ENCODE data around the gene CCL16.

Gene CCL16

DNA sequence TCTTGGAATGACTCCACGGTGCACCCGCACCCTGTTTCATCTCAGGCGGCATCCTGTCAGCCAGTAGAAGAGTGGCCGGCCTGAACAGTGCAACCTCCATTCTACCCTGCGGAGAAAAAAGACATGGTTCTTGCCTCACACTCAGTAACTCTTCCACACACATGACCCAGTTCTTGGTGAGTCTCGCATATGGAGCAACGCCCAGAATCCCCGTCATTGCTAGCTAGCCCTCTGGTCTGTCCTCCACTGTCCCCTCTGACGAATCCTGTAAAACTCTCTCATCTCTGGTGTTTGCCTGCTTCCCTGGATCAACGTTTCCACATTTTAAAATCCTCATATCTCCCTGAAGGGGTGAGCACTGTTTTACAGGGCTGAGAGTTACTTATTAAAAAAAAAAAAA, 46.5 kb downstream of the CCL16 start:
- DNase-seq (ENCODE audit: low read depth): no peak

DNA sequence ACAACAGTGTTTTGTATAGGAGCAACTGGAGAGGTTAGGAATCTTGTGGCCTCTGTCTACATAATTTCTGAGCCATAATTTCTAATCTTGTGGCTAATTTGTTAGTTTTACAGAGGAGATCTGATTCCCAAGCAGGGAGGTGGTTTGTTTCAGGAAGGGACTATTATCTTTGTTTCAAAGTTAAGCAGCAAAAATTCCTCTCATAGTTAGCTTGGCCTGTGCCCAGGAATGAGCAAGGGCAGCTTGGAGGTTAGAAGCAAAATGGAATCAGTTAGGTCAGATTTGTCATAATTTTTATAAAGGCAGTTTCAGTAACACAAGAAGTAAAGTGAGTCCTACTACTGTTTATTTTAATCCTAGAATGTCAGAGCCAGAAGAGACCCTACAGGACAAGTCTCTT, 48.7 kb downstream of the CCL16 start:
- no peak for DNase-seq (ENCODE audit: low read depth)

DNA sequence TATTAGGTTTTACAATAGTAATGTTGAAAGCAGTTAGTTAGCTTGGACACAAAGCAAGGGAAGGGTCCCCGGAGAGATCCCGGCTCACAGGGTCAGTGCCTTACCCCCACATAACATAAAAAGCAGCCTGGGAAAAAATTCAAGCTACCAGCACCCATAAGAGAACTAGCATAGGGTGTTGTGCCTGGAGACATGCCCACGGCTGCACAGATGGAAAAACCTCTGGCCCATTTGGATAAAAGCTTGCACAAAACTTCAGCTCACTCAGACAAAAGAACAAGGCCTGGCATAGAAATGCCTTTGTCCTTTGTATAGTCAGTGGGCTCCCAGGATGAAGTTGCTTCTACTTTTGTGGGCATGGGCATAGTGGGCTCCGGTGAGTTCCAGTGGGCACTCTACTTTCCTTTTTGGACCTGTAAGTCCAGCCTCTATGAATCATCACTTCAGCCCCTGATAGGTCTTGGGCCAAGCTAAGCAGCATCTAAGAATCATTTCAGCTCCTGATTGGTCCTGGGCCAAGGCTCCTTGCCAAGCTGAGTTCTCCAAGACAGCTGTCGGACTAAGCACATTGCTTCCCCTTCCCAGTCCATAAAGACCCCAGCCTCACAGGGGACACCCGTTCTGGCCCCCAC, 49.4 kb downstream of the CCL16 start:
- no peak for DNase-seq (ENCODE audit: low read depth)

DNA sequence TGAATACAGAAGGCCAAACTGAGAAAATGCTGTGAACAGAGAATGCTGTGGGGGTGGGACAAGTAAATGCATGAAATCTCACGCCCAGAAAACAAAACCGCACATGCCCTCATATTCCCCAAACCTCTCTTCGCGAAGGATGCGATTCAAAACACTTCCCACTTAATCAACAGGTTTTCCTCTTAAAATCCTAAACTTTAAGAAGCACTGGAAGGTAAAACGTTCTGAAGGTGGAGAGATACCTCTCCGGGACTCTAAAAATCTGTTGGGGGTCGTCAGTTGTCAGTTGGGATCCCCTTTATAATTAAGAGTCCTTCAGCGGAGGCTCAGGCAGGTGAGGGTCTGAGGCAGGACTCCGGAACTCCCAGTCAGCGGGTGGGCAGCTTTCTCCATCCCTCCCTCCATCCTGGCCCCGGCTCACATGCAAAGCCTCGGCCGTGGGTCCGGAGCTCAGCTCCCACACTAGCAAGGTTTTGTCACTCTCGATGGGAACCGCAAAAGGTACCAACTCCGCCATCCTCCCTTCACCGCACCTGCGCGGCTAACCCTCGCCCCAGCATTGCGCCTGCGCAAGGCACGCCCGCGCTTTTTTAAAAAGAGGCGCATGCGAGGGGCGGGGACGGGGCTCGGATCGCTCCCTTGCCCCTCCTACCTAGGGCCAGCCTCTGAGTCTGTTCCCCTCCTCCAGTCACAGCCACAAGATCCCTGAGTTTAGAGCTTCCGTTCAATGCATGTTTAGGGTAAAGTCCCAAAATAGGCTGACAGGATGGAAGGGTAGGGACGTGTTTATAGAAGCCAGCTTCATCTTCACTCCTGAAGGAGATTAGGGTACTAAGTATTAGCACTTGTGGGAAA, 50.9 kb downstream of the CCL16 start, which contains the start of gene RDM1:
TSS of gene RDM1 (minus strand) at position 563 of the 855 bp plus-strand sequence. CDS start at position 517, 46 bp downstream.
- peak; percentile 9 for DNase-seq (ENCODE audit: low read depth)

DNA sequence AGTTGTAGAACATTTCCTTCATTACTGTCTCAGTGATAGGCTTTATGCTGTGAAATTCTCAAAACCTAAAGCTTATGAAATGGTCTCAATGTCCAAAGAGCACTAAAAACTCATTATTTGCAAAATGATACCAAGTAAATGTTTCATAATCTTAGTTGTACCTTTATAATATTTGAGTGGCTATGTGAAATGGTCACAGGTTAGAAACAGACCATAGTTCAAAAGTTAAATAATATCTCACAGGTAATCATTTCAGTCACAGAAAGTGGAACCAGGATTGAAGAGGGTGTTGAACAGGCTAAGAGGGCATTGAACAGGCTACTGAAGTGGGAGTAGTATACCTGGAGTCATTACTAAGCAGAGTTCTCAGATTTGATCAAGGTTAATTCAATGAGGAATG, 53.6 kb downstream of the CCL16 start:
- DNase-seq (ENCODE audit: low read depth): no peak
